HG02973 (cell line): ENCODE measurements around the gene KIAA0753.
"Not testable (repeated sequence)": the region's sequence is repeated elsewhere in the genome, so short reads cannot be mapped to it uniquely, and the experiment has no call there.

Source experiments
- ATAC-seq: cut with Tn5 transposase; IDR thresholded peaks from one replicate; pipeline ENCODE4 v1.9.1; 2021; ENCODE audit warnings: moderate library complexity; ENCODE audit not compliant: unreplicated experiment

Gene KIAA0753

DNA sequence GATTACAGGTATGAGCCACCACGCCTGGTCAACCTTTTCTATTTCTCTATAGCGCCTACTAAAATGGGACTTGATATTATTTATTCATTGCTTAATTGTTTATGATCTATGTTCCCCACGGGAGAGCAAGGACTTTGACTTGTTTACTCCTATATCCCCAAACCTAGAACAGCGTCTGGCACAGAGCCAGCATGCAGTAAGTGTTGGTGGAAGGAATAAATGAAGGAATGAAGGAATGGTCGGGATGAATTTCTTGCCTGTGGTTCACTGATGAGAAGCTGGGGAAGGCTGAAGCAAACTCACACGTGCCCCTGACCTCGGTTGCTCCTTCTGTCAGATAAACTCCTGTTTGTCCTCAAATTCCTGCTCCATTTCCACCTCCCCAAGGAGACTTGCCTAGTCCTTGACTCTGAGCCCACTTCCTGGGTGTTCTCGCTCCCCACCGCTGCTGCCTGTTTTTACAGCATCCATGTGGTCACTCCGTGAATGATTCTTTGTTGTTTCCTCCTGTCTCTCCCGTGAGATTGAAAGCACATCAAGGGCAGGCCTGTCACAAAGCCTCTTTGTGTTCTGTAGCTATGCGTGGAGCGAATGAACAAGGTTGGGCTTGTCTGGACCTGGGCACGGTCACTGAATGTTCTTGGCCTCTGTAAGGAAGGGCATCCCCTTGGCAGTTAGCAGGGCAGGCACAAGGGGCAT lies 28.4 kb upstream of the KIAA0753 start:
- no peak for ATAC-seq

DNA sequence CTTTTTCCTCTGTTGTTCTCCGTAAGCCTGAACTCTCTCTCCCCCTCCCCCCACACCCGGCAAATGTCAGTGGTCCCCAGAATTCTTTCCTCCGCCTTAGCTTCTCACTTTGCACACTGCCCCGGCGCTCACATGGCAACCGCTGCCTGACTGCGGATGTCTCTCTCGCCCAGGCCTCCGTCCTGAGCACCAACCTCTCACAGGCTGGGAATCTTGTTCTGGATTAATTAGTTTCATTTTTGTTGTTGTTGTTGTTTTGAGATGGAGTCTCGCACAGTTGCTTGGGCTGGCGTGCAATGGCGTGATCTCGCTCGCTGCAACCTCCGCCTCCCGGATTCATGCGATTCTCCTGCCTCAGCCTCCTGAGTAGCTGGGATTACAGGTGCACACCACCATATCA lies 27.7 kb upstream of the KIAA0753 start:
- ATAC-seq = no peak

- ATAC-seq = no peak
Measured at GRCh38 chr17:6667516-6667915, 27.0 kb upstream of the KIAA0753 start.

DNA sequence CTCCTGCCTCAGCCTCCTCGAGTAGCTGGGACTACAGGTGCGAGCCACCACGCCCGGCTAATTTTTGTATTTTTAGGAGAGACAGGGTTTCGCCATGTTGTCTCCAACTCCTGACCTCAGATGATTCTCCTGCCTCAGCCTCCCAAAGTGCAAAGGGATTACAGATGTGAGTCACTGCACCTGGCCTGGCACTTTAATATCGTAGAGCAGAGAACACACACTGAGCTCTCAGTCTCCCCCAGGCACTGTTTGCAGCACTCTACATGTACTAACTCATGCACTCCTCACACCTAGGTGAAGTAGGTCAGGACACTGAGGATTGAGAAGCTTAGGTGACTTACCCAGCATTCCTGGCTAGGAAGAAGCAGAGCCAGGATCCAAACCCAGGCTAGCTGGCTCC lies 26.0 kb upstream of the KIAA0753 start:
- no peak for ATAC-seq

GRCh38 chr17:6666077-6666521 lies 25.6 kb upstream of the KIAA0753 start:
- no peak for ATAC-seq

DNA sequence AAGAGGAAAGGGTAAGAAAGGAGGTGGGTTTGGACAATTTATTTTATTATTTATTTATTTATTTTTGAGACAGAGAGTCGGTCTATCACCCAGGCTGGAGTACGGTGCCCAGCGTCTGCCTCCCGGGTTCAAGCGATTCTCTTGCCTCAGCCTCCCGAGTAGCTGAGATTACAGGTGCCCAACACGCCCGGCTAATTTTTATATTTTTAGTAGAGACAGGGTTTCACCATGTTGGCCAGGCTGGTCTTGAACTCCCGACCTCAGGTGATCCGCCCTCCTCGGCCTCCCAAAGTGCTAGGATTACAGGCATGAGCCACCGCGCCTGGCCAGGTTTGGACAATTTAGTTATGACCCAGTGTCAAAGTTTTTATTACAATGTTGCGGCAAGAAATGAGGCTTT lies 22.7 kb upstream of the KIAA0753 start:
- ATAC-seq = not testable (repeated sequence)

DNA sequence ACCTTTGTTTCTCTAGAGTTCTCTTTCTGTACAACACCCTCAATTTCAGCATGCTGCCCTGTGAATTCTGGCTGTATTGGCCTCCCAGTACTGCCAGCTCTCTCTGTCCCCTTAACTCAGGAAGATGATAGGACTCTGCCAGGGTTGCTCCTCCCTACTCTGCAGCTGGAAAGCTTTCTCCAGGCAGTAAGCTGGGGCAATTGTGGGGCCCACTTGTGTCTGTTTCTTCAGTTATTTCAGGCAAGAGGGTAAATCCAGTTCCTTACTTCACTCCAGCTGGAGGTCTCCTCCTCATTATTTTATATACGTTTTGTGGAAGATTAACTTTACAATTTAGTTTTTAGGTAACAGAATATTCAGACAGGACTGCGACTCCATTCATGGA lies 20.9 kb upstream of the KIAA0753 start:
- ATAC-seq = no peak

DNA sequence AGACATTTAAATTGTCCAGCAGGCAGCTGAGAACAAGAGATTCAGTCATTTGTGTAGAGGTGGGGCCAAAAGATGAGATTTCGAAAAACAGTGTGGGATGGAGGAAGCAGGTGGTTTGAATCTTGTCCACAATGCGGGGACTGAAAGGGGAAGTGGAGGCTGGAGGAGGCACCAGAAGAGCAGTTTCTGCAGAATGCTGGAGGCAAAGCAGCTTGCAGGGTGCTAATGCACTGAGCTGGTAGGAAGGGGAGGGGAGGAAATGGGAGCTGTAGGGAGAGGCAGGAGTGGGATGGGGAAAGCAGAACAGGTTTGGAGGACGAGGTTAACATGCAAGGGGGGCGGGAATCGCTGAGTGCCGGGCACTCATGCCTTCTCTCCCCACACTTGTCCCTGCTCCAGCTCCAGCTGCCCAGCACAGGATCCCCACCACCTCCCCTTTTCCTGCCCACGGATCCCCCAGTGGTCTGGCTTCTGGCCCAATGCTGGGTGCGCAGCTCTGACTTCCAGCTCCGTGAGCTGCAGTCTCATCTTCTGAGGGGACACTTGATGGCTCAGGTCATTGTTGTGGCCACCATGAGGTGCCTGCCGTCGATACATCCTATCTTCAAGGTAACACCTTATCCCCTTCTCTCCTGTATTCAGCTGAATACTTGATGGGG lies 20.4 kb upstream of the KIAA0753 start:
- peak; percentile 74 for ATAC-seq

- ATAC-seq = no peak
Measured at GRCh38 chr17:6660101-6660500, 19.6 kb upstream of the KIAA0753 start.

GRCh38 chr17:6658411-6658810 lies 17.9 kb upstream of the KIAA0753 start:
- ATAC-seq = not testable (repeated sequence)

DNA sequence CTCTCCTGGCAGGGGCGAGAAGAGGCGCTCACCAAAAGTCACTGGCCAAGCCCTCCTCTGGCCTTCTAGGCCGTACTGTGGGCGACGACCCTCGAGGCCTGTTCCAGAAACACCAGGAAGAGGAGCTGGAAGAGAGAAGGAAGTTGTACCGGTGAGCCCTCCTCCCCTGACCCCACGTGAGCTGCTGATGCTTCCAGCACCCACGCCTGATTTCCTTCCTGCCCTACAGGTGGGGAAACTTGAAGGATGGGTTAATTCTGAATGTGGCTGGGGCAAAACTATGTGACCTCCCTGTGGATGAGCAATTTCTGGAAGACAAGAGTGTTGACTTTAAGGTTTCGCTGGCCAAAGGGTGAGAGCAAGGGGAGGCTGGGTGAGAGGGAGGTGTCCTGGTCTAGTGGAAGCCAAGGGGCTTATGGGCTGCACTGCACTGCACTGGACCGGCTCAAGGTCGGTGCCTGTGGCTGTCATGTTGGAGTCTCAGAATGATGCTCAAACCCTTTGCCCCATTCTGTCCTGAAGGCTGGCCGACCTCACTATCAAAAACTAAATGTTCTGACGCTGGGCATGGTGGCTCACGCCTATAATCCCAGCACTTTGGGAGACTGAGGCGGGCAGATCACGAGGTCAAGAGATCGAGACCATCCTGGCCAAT lies 17.2 kb upstream of the KIAA0753 start:
- ATAC-seq = no peak

GRCh38 chr17:6656797-6657632 lies 16.5 kb upstream of the KIAA0753 start:
- ATAC-seq = not testable (repeated sequence)

DNA sequence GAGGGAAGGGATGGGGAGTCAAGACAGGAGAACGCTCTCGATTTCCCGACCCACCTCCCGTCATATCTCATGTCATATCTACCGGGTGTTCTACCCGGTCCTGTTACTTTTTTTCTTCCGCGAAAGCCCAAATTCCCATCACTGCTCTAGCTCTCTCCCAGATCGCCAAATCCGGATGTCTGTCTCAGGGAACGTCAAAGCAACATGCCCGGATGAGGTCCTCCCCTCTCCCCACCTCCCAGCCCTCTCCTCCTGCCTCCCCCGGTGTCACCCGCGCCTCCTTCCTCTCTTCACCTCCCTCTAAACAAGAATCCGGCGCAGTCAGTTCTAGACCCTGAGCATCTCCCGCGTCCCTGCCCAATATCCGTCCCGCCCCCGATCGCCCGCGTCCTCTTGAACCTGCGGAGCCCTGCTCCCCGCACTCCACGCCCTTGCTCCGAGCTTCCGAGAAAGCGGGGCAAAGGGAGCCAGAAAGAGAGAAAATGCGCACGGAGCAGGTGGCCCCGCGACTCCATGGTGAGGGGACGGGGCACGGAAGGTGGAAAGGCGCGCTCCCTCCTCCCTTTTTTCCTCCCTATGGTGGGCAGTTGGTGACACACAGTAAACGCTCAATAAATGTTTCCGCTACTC lies 15.3 kb upstream of the KIAA0753 start:
- not testable (repeated sequence) for ATAC-seq

- no peak for ATAC-seq
Measured at GRCh38 chr17:6654841-6655731, 14.6 kb upstream of the KIAA0753 start.

DNA sequence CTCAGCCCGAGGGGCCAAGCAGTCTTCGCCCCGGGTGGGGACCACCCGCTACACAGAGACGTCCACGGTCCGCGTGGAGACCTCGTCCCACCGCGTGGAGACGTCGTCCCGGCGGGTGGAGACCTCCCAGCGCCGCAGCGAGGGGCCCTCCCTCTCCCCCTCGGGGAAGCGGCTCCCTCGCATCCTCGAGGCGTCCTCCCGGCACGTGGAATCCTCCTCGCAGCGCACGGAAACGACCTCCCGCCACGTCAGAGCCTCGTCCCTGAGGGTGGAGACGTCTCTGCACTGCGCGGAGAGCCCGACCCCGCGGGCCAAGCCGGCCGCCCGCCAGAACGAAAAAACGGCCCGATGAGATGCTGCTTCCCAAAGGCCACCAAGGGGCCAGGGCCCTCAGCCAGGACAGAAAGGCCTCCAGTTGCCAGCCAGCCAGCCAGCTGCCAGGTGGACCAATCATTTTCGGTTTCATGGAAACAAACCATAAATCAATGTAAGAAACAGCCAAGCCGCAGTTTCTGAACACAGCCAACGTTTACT lies 11.5 kb upstream of the KIAA0753 start:
- ATAC-seq = peak; percentile 9

DNA sequence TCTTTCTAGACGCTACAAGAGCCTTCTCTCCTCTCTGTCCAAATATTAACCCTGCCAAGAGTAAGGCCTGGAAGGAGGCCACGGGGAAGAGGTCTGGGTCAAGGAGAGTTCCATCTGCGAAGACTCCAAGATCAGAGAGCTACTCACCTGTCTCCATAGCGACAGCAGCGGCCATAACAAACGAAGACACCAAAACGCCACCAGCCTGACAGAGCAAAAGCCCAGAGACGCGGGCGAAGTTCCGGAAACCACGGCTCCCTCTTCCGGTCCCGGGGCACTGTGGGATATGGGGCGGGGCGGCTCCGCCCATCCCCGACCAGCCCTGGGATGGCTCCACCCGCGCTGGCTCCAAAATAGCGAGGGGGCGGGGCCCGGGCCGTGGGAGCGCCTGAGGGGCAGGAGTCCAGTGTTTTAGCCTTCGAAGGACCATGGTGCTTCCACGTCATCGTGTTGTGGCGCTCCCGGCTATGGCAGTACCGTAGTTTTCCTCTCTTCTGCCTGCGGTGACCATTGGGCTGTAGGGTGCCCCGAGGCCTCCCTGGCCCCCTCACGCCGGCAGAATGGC lies 10.9 kb upstream of the KIAA0753 start, which contains the start of the genes C17orf100 and MED31:
TSS of gene C17orf100 (plus strand) at position 409 of the 565 bp plus-strand sequence. CDS start at position 561, 152 bp downstream.
TSS of gene MED31 (minus strand) at position 252 of the 565 bp plus-strand sequence. CDS start at position 175, 77 bp downstream.
- ATAC-seq = peak; percentile 79

DNA sequence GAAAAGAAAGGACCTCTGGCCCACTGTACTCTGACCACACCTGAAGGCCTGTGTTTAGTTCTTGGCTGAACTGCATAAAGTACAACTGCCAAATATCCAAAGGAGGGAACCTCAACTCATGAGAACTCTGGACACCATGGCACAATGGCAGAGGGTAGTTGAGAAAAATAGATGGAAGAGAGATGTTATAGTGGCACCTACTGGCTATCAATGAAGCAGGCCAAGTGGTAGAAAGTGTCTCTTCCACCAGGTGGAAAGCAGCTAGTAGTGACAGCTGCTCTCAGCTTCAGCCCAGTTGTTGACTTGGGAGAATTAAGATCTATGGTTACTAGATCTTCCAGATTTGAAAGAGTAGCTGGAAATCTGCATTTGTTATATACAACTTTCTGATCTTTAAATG lies 7.7 kb upstream of the KIAA0753 start:
- ATAC-seq = no peak

DNA sequence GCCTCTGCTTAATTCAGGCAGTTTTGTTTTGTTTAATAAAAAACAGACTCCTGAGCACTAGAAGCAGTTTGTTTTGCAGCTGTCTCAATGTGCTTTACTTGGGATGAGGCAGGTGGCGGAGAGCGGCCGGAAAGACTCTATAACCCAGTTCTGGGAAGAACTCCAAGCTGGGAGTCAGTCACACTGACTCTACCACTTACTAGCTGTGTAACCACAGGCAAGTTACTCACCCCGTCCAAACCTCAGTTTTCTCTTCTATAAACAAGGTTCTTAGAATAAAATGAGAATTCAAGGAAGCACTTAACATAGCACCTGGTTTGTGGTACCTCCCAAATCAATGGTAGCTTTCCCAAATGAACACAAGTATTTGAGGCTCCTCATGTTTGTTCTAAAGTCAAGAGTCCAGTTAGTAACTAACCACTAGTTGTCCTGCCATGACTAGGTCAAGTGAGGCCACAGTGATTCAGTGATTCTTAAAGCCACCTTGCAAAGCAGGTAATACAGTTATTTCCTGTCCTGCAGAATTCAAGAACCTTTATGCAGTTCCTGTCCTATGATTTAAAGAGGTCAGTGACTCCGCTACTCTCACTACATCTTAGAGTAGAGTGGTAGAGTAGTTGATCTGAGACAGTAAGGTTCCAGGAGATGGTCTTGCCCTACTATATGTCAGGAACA lies 3.1 kb upstream of the KIAA0753 start:
- no peak for ATAC-seq
